IMR-90 (cell line): Measurements from ENCODE around the gene NF1. TPM values are rescaled to one million over a fixed set of nuclear protein-coding genes. Genes with fewer than 3 reads are reported as not detected.

Experiments
- ATAC-seq: fragments of 200-7000 bp; cut with Tn5 transposase; 2 replicates; pipeline ENCODE4 v1.9.1; 2020; ENCODE audit warnings: low read depth, mild to moderate bottlenecking, moderate library complexity
- BruUV-seq: library from RNA; stranded (reverse); fragments of 400-500 nt; replicated peaks from 2 replicates; lab custom pipeline; 2021; lab: Mats Ljungman, UMichigan
- CTCF ChIA-PET: fragments of 300-600 bp; formaldehyde crosslinking; extraction: SDS; loops from one replicate; lab custom pipeline; 2021; ENCODE audit warnings: antibody characterized with exemption; lab: Yijun Ruan, JAX
- POLR2A ChIA-PET: fragments of 300-600 bp; sonication (Branson Sonifier 250); formaldehyde crosslinking; loops from one replicate; lab custom pipeline; 2022; ENCODE audit warnings: antibody characterized with exemption; ENCODE audit not compliant: unreplicated experiment; lab: Charles Lee
- DNase-seq: peaks from one replicate; pipeline ENCODE4 v3.0.0; 2013
- H2AFZ ChIP-seq: replicated peaks from 2 replicates; pipeline ENCODE3; 2013; ENCODE audit warnings: low read length, mild to moderate bottlenecking; ENCODE audit not compliant: poor library complexity
- H2AK5ac ChIP-seq: 2 replicates; pipeline ENCODE4 v1.6.1; 2013; ENCODE audit warnings: low read depth, low read length, inconsistent platforms
- H2AK9ac ChIP-seq: replicated peaks from 2 replicates; pipeline ENCODE3; 2013; ENCODE audit warnings: mild to moderate bottlenecking, low read depth, low read length, moderate library complexity; ENCODE audit not compliant: poor library complexity
- H2BK120ac ChIP-seq: 2 replicates; pipeline ENCODE4 v1.6.1; 2013; ENCODE audit warnings: low read depth, low read length, inconsistent platforms
- H2BK15ac ChIP-seq: 3 replicates; pipeline ENCODE4 v1.6.1; 2013; ENCODE audit warnings: low read depth, low read length, inconsistent platforms
- H2BK20ac ChIP-seq: 2 replicates; pipeline ENCODE4 v1.6.1; 2013; ENCODE audit warnings: low read depth, mild to moderate bottlenecking, inconsistent platforms, low read length, moderate library complexity
- H2BK5ac ChIP-seq: 2 replicates; pipeline ENCODE4 v1.6.1; 2013; ENCODE audit warnings: mild to moderate bottlenecking, low read depth, low read length, inconsistent platforms; ENCODE audit not compliant: poor library complexity, severe bottlenecking
- H3K14ac ChIP-seq: replicated peaks from 2 replicates; pipeline ENCODE4 v1.6.1; 2013; ENCODE audit warnings: low read depth, low read length, inconsistent platforms
- H3K18ac ChIP-seq: 2 replicates; pipeline ENCODE4 v1.6.1; 2013; ENCODE audit warnings: low read depth, low read length, control low read depth
- H3K23ac ChIP-seq: 2 replicates; pipeline ENCODE4 v1.6.1; 2013; ENCODE audit warnings: low read depth, low read length, inconsistent platforms
- H3K27ac ChIP-seq: 2 replicates; pipeline ENCODE4 v1.5.1; 2013; ENCODE audit warnings: mild to moderate bottlenecking, control low read depth, low read length; ENCODE audit not compliant: insufficient read depth
- H3K27me3 ChIP-seq: 2 replicates; pipeline ENCODE4 v1.6.1; 2013; ENCODE audit warnings: low read length; ENCODE audit not compliant: control insufficient read depth, insufficient read depth
- H3K36me3 ChIP-seq: 2 replicates; pipeline ENCODE4 v1.6.1; 2013; ENCODE audit warnings: low read length, mixed read lengths; ENCODE audit not compliant: control insufficient read depth, insufficient read depth
- H3K4ac ChIP-seq: 2 replicates; pipeline ENCODE4 v1.6.1; 2013; ENCODE audit warnings: low read depth, low read length, inconsistent platforms
- H3K4me1 ChIP-seq: 2 replicates; pipeline ENCODE4 v1.6.1; 2013; ENCODE audit warnings: low read length, mixed read lengths; ENCODE audit not compliant: control insufficient read depth, insufficient read depth
- H3K4me2 ChIP-seq: 2 replicates; pipeline ENCODE4 v1.6.1; 2013; ENCODE audit warnings: low read depth, mild to moderate bottlenecking, control low read depth, low read length, moderate library complexity
- H3K4me3 ChIP-seq: 2 replicates; pipeline ENCODE4 v1.5.1; 2013; ENCODE audit warnings: low read depth, mild to moderate bottlenecking, control low read depth, low read length, moderate library complexity; ENCODE audit not compliant: insufficient read depth
- H3K56ac ChIP-seq: 2 replicates; pipeline ENCODE4 v1.6.1; 2013; ENCODE audit warnings: low read length, inconsistent platforms; ENCODE audit not compliant: insufficient read depth; ENCODE audit errors: extremely low read depth
- H3K79me1 ChIP-seq, 2 experiments: 2 replicates each; pipeline ENCODE4 v1.6.1; 2013; ENCODE audit warnings: low read length in 2 of 2, inconsistent platforms in 1 of 2, low read depth in 1 of 2
- H3K9ac ChIP-seq: 2 replicates; pipeline ENCODE4 v1.6.1; 2013; ENCODE audit warnings: low read depth, low read length, control low read depth
- H3K9me1 ChIP-seq: 2 replicates; pipeline ENCODE4 v1.6.1; 2013; ENCODE audit warnings: low read length, inconsistent platforms; ENCODE audit not compliant: insufficient read depth
- H3K9me3 ChIP-seq: 2 replicates; pipeline ENCODE4 v1.6.1; 2013; ENCODE audit warnings: low read length; ENCODE audit not compliant: control insufficient read depth, insufficient read depth
- H4K20me1 ChIP-seq: 2 replicates; pipeline ENCODE4 v1.6.1; 2013; ENCODE audit warnings: low read length, inconsistent platforms; ENCODE audit not compliant: insufficient read depth
- H4K5ac ChIP-seq: 2 replicates; pipeline ENCODE4 v1.6.1; 2013; ENCODE audit warnings: mild to moderate bottlenecking, low read depth, low read length, control low read depth
- H4K8ac ChIP-seq, 2 experiments: 2 replicates each; pipeline ENCODE4 v1.6.1; 2013; ENCODE audit warnings: low read depth in 2 of 2, low read length in 2 of 2, control low read depth in 1 of 2, inconsistent platforms in 1 of 2
- H4K91ac ChIP-seq: 2 replicates; pipeline ENCODE4 v1.6.1; 2013; ENCODE audit warnings: low read depth, low read length, inconsistent platforms; ENCODE audit not compliant: insufficient read depth
- CEBPB ChIP-seq: IDR thresholded peaks from 2 replicates; pipeline ENCODE4 v1.6.1; 2012; ENCODE audit warnings: low read depth, low read length, improper control_type of control experiment
- FOS ChIP-seq: fragments of 150-350 bp; IDR thresholded peaks from 2 replicates; pipeline ENCODE4 v1.6.1; 2016; ENCODE audit warnings: low read depth, low read length
- MAFK ChIP-seq: IDR thresholded peaks from 2 replicates; pipeline ENCODE4 v1.6.1; 2012; ENCODE audit warnings: low read depth, low read length, improper control_type of control experiment
- WGBS, 2 experiments: methylation state at CpG; one replicate each; pipeline versions ENCODE4 v1.1.5 to v1.1.7; 2013; ENCODE audit warnings: missing lambda C conversion rate in 2 of 2; ENCODE audit not compliant: insufficient read length in 1 of 2; ENCODE audit errors: extremely low coverage in 2 of 2; 5-methylcytosine and 5-hydroxymethylcytosine counted together
- dilution Hi-C: fragments of 300-500 bp; cut with HindIII; formaldehyde crosslinking; loops from one replicate; pipeline ENCODE4 v1.14.3; 2018; ENCODE audit warnings: low sequenced_read_pairs; ENCODE audit not compliant: unreplicated experiment
- in situ Hi-C: fragments of 300-500 bp; cut with MboI; formaldehyde crosslinking; loops from 3 replicates; pipeline ENCODE4 v1.14.3; 2019; ENCODE audit warnings: low sequenced_read_pairs, inconsistent platforms, mixed read lengths
- intact Hi-C: fragments of 100-400 bp; cut with micrococcal nuclease; formaldehyde crosslinking; loops from 2 replicates; pipeline ENCODE4 v1.10.0; 2022
- polyA plus RNA-seq, 3 experiments: library from polyadenylated mRNA; depleted of rRNA; stranded (reverse); fragments of >200 nt; gene quantifications; 2 replicates each; pipeline ENCODE4 v1.2.3, GENCODE V29; 2012; ENCODE audit warnings: low replicate concordance in 1 of 3
- total RNA-seq: library from RNA; depleted of rRNA; stranded (reverse); fragments of >200 nt; gene quantifications from 2 replicates; pipeline ENCODE4 v1.2.3, GENCODE V29; 2012

The NF1 gene
- total and polyA plus RNA-seq, 2 of the 4 experiments (the other 2 are of a cell fraction): 17.9 to 48.6 TPM

GRCh38 chr17:31248986-31249834 is 154.4 kb downstream of the NF1 start:
- Histone ChIP-seq H3K9me1 (peaks cover 2% of the 10 kb centered on the region), H3K79me1 (peaks cover 10 to 24% of the 10 kb centered on the region in 2 experiments), H4K20me1 (0 out of 2 replicates have a peak, but pooled peaks cover 6% of the 10 kb centered on the region), H2AK5ac (no peak overlapping the region), H3K27ac (peak overlapping the region; percentile 46), H2BK20ac (peak overlapping the region; percentile 87), H2AFZ (no peak overlapping the region), H3K27me3 (no peaks in the 10 kb centered on the region), H3K36me3 (peaks cover 9% of the 10 kb centered on the region), H3K4me3 (no peak overlapping the region), H3K56ac (peak overlapping the region; percentile 38; the same call in 1 of the 2 replicates), H3K18ac (peak overlapping the region; percentile 80; the same call in 1 of the 2 replicates), H3K4me1 (peaks cover 13% of the 10 kb centered on the region; the same call in 1 of the 2 replicates), H3K23ac (peak overlapping the region; percentile 79; the same call in 1 of the 2 replicates), H4K8ac (peak overlapping the region in 1 of 2 experiments; percentile 84; a peak in 2 of 4 replicates), H3K14ac (peak overlapping the region; percentile 89), H2BK120ac (peak overlapping the region; percentile 88), H4K5ac (peak overlapping the region; percentile 82; the same call in 1 of the 2 replicates), H4K91ac (peak overlapping the region; percentile 6; the same call in 1 of the 2 replicates), H2BK15ac (peak overlapping the region; percentile 80; the same call in 1 of the 3 replicates), H3K9ac (no peak overlapping the region), H3K4me2 (peak overlapping the region; percentile 49; the same call in 1 of the 2 replicates), H3K9me3 (no peaks in the 10 kb centered on the region), H2AK9ac (no peak overlapping the region), H2BK5ac (peak overlapping the region; percentile 98), H3K4ac (peak overlapping the region; percentile 78; the same call in 1 of the 2 replicates)
- peak; percentile 78 for DNase-seq
- intact Hi-C loops: no loop called here
- peak; percentile 81 for ATAC-seq
- no TSS peak for BruUV-seq
- POLR2A ChIA-PET: no interaction called here
- CTCF ChIA-PET: interaction anchor here (0.8 to 1.7 kb wide), 3 partner anchors 17 to 123 kb away, joined by 3 read pairs; no protein-coding TSS in a partner anchor
- TF ChIP-seq MAFK: no peak
- 0 out of 2 replicates have a peak, but pooled peaks have one; percentile 33 for TF ChIP-seq FOS
- peak; percentile 46; the same call in 1 of the 2 replicates for TF ChIP-seq CEBPB
- dilution Hi-C loops: no loop called here
- WGBS, 2 experiments: no CpG with 5 or more reads among the region's 5 CpGs
- in situ Hi-C loops: no loop called here
